Omental fat pad (tissue), 4 donors: ENCODE measurements around the gene SNX8. TPM values are rescaled to one million over a fixed set of nuclear protein-coding genes. Genes with fewer than 3 reads are reported as not detected.
"Not testable (repeated sequence)": the region's sequence is repeated elsewhere in the genome, so short reads cannot be mapped to it uniquely, and the experiment has no call there.

ENCODE experiments used
- ATAC-seq: fragments of 150-250 bp; one replicate; pipeline ENCODE4 v1.9.1; 2016; ENCODE audit warnings: mild to moderate bottlenecking, moderate library complexity; ENCODE audit not compliant: low FRiP score
- DNase-seq: peaks from one replicate; pipeline ENCODE4 v3.0.0-alpha.2; 2019; ENCODE audit warnings: low spot score
- total RNA-seq, 4 donors: library from RNA; depleted of rRNA; stranded (reverse); fragments of >200 nt; gene quantifications; one replicate each; pipeline ENCODE4 v1.1.0, GENCODE V29; 2016
- TF ChIP-seq, protein P1 (sequence below), 3 donors: fragments of 450-650 bp; IDR thresholded peaks; one replicate each; pipeline ENCODE4 v1.5.1; 2016 to 2017; ENCODE audit warnings: antibody characterized with exemption in 3 of 3, mild to moderate bottlenecking in 3 of 3, moderate library complexity in 2 of 3

Gene SNX8
- total RNA-seq, 4 donors from 2014 or later: 18.6 to 50.1 (median 26.7) TPM

DNA sequence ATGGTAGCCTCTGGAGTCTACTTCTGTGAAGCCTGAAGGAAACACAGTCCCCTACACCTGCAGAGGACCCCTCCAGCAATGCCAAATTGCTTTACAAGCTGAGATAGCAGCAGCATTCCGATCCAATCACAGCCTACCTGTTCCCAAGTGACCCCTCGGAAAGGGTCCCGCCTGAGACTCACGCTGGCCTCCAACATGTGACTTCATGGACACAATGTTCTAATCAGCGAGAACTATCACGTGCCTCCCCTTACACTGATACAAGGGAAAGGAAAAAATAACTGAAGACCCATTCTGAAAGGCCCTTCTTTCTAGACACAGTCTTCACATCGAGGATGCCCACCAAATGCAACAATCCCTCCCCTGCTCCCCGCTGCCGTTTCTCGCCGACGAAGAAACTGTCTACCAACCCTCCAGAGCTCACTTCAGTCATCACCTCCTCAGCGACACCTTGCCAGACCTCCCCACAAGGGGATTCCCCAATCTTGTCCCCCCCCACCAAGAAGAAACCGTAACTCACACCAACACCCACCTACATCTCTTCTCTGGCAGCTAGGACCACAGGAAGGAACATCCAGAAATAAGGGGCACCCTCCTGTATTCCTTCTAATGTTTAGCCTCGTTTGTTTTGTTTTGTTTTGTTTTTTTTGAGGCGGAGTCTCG, 1.8 kb downstream of the SNX8 start:
- no peak for DNase-seq
- TF ChIP-seq, protein P1, sequence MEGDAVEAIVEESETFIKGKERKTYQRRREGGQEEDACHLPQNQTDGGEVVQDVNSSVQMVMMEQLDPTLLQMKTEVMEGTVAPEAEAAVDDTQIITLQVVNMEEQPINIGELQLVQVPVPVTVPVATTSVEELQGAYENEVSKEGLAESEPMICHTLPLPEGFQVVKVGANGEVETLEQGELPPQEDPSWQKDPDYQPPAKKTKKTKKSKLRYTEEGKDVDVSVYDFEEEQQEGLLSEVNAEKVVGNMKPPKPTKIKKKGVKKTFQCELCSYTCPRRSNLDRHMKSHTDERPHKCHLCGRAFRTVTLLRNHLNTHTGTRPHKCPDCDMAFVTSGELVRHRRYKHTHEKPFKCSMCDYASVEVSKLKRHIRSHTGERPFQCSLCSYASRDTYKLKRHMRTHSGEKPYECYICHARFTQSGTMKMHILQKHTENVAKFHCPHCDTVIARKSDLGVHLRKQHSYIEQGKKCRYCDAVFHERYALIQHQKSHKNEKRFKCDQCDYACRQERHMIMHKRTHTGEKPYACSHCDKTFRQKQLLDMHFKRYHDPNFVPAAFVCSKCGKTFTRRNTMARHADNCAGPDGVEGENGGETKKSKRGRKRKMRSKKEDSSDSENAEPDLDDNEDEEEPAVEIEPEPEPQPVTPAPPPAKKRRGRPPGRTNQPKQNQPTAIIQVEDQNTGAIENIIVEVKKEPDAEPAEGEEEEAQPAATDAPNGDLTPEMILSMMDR (IDR thresholded peaks at IDR 0.05): no peak
- ATAC-seq: no peak

DNA sequence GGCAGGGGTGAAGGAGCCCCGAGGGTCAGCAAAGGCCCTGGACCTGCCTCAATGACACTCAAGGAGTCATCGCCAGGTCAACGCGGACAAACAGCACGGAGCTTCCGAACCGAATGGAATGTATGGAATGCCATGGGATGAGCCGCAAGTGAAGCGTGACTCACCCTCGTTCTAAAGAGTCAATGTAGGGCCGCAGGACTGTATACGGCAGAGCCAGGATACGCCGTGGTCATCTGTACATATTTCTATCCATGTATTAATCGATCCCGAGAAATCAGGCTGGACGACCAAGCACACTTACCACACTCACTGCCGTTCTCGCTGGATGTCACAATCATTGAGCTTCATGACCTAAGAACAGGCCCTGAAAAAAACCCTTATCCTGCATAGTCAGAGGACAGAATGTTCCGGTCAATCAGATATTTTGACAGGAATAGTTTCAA, 4.3 kb downstream of the SNX8 start:
- TF ChIP-seq, protein P1 (IDR thresholded peaks at IDR 0.05): no peak
- peak; percentile 52 for ATAC-seq
- DNase-seq: no peak

DNA sequence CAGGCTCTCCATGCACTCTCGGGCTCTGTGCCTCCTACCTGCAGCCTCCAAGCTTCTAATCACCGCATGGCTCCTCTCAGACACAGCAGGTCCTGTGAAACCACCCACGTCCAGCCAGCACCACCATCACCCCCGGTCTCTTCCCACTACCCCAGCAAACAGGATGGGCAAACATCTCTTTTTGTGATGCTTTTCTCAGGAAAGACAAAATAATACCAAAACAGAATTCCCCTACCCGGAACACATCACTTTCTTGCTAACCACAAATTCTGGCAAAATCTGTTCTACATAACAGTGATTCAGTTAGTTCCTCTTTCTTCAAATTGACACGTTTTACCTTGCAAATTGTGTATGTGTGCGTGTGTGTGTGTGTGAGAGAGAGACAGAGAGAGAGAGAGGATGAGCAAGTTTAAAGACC, 6.5 kb downstream of the SNX8 start:
- DNase-seq (no peak), ATAC-seq (no peak)
- TF ChIP-seq, protein P1 (IDR thresholded peaks at IDR 0.05): no peak

DNA sequence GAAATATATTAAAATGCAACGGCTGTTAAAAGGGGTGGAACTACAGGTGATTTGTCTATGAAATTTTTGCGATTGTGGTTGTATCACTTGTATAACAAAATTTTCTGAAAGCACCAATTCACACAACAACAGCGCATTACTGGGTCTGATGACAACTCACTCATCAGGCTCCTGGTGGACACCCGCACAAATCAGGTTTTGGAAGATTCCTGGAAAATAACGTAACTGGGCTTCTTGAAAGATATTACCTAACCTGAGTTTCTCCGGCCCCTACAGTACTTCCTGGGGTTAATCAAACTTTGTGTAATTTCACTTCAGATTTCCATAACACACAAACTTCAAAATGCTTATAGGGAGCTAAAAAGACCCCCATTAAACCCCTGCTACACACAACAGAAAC, 7.6 kb downstream of the SNX8 start:
- ATAC-seq (no peak), DNase-seq (no peak)
- TF ChIP-seq, protein P1 (IDR thresholded peaks at IDR 0.05): no peak

DNA sequence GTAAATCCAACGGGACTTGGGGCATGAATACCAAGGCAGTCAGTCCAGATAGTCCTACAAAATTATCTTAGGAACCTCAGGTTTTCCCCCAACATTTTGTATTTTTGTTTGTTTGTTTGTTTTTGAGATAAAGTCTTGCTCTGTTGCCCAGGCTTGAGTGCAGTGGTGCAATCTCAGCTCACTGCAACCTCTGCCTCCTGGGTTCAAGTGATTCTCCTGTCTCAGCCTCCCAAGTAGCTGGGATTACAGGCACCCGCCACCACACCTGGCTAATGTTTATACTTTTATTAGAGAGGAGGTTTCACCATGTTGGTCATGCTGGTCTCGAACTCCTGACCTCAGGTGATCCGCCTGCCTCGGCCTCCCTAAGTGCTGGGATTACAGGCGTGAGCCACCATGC, 9.0 kb downstream of the SNX8 start:
- not testable (repeated sequence) for ATAC-seq, DNase-seq

DNA sequence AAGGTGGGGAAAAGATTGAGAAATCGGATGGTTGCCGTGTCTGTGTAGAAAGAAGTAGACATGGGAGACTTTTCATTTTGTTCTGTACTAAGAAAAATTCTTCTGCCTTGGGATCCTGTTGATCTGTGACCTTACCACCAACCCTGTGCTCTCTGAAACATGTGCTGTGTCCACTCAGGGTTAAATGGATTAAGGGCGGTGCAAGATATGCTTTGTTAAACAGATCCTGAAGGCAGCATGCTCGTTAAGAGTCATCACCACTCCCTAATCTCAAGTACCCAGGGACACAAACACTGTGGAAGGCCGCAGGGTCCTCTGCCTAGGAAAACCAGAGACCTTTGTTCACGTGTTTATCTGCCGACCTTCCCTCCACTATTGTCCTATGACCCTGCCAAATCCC, 10.7 kb downstream of the SNX8 start:
- not testable (repeated sequence) for DNase-seq, ATAC-seq

DNA sequence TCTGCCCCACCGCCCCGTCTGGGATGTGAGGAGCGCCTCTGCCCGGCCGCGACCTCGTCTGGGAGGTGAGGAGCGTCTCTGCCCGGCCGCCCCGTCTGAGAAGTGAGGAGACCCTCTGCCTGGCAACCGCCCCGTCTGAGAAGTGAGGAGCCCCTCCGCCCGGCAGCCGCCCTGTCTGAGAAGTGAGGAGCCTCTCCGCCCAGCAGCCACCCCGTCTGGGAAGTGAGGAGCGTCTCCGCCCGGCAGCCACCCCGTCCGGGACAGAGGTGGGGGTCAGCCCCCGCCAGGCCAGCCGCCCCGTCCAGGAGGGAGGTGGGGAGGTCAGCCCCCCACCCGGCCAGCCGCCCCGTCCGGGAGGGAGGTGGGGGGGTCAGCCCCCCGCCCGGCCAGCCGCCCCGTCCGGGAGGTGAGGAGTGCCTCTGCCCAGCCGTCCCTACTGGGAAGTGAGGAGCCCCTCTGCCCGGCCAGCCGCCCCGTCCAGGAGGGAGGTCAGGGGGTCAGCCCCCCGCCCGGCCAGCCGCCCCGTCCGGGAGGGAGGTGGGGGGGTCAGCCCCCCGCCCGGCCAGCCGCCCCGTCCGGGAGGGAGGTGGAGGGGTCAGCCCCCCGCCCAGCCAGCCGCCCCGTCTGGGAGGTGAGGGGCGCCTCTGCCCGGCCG, 11.4 kb downstream of the SNX8 start:
- not testable (repeated sequence) for DNase-seq, ATAC-seq

DNA sequence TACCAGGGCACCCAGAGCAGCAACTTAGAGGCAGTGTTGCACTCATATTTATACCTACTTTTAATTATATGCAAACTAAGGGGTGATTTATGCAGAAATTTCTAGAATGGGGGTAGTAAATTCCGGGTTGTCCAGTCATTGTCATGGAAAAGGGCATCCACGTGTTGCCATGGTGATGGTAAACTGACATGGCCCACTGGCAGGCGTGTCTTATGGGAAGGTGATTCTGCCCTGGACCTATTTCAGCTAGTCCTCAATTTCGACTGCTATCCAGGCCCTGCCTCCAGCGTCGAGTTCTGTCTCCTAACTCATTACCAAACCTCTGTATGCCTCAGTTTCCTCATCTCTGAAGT, 12.8 kb downstream of the SNX8 start:
- TF ChIP-seq, protein P1 (IDR thresholded peaks at IDR 0.05): no peak
- DNase-seq (no peak), ATAC-seq (no peak)
